ENCODE data around the gene KIF1A.

KIF1A gene

GRCh38 chr2:240796543-240797499, 23.2 kb downstream of the KIF1A start:
- peak; percentile 81 for DNase-seq

GRCh38 chr2:240795916-240796510, 24.0 kb downstream of the KIF1A start:
- no peak for DNase-seq

- DNase-seq = no peak
Measured at GRCh38 chr2:240795454-240795853, 24.6 kb downstream of the KIF1A start.

- no peak for DNase-seq
Measured at GRCh38 chr2:240794178-240794721, 25.8 kb downstream of the KIF1A start.

GRCh38 chr2:240793313-240794177, 26.5 kb downstream of the KIF1A start:
- DNase-seq = no peak

- no peak for DNase-seq
Measured at GRCh38 chr2:240792629-240793312, 27.2 kb downstream of the KIF1A start.

- no peak for DNase-seq
Measured at GRCh38 chr2:240791821-240792628, 28.0 kb downstream of the KIF1A start.

GRCh38 chr2:240791221-240791800, 28.7 kb downstream of the KIF1A start:
- DNase-seq = no peak

- DNase-seq = no peak
Measured at GRCh38 chr2:240790370-240791220, 29.4 kb downstream of the KIF1A start.

GRCh38 chr2:240789501-240790369, 30.3 kb downstream of the KIF1A start:
- DNase-seq = no peak

GRCh38 chr2:240789051-240789453, 31.0 kb downstream of the KIF1A start:
- DNase-seq = no peak

GRCh38 chr2:240788482-240788881, 31.5 kb downstream of the KIF1A start:
- no peak for DNase-seq

- no peak for DNase-seq
Measured at GRCh38 chr2:240787521-240788472, 32.2 kb downstream of the KIF1A start.

GRCh38 chr2:240786871-240787311, 33.1 kb downstream of the KIF1A start:
- DNase-seq = no peak

GRCh38 chr2:240786355-240786841, 33.6 kb downstream of the KIF1A start:
- DNase-seq = no peak

- DNase-seq = no peak
Measured at GRCh38 chr2:240785424-240786335, 34.3 kb downstream of the KIF1A start.
